GM23338 (cell line): ENCODE data around the gene SMNDC1.

Experiments used
- POLR2AphosphoS5 ChIP-seq: IDR thresholded peaks from 2 replicates; pipeline ENCODE4 v1.6.1; 2016; ENCODE audit warnings: antibody characterized with exemption, low read depth
- TF ChIP-seq, protein P1 (sequence below), 2 experiments: fragments of 200-600 bp in 1 of 2; sonication (generic) in 1 of 2; conservative IDR thresholded peaks; 2 replicates each; pipeline versions ENCODE4 v1.5.1 to v1.6.1; 2016 to 2017; ENCODE audit warnings: antibody characterized with exemption in 2 of 2, low read depth in 2 of 2, mild to moderate bottlenecking in 2 of 2, moderate library complexity in 1 of 2

DNA sequence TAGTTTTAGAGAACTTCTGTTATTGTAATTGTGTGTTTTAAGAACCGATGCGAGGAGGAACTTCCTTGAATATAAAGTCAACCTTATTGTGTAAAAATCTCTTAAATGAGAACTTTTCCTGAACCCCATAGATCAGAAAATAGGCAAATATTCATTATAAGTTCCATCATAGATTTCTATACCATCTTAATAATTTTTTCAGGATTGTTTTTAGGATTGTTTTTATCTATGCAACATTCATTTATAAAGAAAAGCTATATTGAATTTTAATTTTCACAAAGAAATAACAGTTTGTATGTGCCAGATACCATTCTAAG lies 1.7 kb upstream of the SMNDC1 start:
- TF ChIP-seq, protein P1, sequence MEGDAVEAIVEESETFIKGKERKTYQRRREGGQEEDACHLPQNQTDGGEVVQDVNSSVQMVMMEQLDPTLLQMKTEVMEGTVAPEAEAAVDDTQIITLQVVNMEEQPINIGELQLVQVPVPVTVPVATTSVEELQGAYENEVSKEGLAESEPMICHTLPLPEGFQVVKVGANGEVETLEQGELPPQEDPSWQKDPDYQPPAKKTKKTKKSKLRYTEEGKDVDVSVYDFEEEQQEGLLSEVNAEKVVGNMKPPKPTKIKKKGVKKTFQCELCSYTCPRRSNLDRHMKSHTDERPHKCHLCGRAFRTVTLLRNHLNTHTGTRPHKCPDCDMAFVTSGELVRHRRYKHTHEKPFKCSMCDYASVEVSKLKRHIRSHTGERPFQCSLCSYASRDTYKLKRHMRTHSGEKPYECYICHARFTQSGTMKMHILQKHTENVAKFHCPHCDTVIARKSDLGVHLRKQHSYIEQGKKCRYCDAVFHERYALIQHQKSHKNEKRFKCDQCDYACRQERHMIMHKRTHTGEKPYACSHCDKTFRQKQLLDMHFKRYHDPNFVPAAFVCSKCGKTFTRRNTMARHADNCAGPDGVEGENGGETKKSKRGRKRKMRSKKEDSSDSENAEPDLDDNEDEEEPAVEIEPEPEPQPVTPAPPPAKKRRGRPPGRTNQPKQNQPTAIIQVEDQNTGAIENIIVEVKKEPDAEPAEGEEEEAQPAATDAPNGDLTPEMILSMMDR (conservative IDR thresholded peaks at IDR 0.05; ENCODE audit: low read depth in 2 of 2), result no peak
- no peak for TF ChIP-seq POLR2AphosphoS5
